ENCODE data around the gene GABBR1.
"Not testable (repeated sequence)": the region's sequence is repeated elsewhere in the genome, so short reads cannot be mapped to it uniquely, and the experiment has no call there.

GABBR1 gene

GRCh38 chr6:29632789-29633533 lies at the start of gene GABBR1:
Gene GABBR1, minus strand, starts transcription at chr6:29633183. Its CDS starts 798 bp downstream, at chr6:29632385.
- DNase-seq, result peak; percentile 70

- no peak for DNase-seq
Measured at GRCh38 chr6:29681811-29682210, 48.8 kb upstream of the GABBR1 start.

- DNase-seq, result no peak
Measured at GRCh38 chr6:29680904-29681303, 47.9 kb upstream of the GABBR1 start, which contains the start of gene ZFP57. Gene ZFP57, minus strand, starts transcription at chr6:29681152. Its CDS starts 4,149 bp downstream, at chr6:29677003.

- no peak for DNase-seq
Measured at GRCh38 chr6:29680416-29680815, 47.4 kb upstream of the GABBR1 start.

GRCh38 chr6:29679962-29680361 lies 47.0 kb upstream of the GABBR1 start:
- DNase-seq, result no peak

GRCh38 chr6:29678114-29678513 lies 45.1 kb upstream of the GABBR1 start:
- no peak for DNase-seq

- DNase-seq, result no peak
Measured at GRCh38 chr6:29676981-29677601, 44.1 kb upstream of the GABBR1 start.

- no peak for DNase-seq
Measured at GRCh38 chr6:29675561-29675960, 42.6 kb upstream of the GABBR1 start.

GRCh38 chr6:29674008-29674407 lies 41.0 kb upstream of the GABBR1 start:
- no peak for DNase-seq

- DNase-seq, result no peak
Measured at GRCh38 chr6:29673161-29673560, 40.2 kb upstream of the GABBR1 start.

- DNase-seq, result not testable (repeated sequence)
Measured at GRCh38 chr6:29672116-29672515, 39.1 kb upstream of the GABBR1 start.

GRCh38 chr6:29671026-29671425 lies 38.0 kb upstream of the GABBR1 start:
- no peak for DNase-seq

GRCh38 chr6:29667158-29667557 lies 34.2 kb upstream of the GABBR1 start:
- no peak for DNase-seq

- no peak for DNase-seq
Measured at GRCh38 chr6:29666826-29667130, 33.8 kb upstream of the GABBR1 start.

- no peak for DNase-seq
Measured at GRCh38 chr6:29665942-29666825, 33.2 kb upstream of the GABBR1 start.

- no peak for DNase-seq
Measured at GRCh38 chr6:29663300-29664042, 30.5 kb upstream of the GABBR1 start.

GRCh38 chr6:29661502-29662141 lies 28.6 kb upstream of the GABBR1 start:
- DNase-seq, result not testable (repeated sequence)

- no peak for DNase-seq
Measured at GRCh38 chr6:29661071-29661470, 28.1 kb upstream of the GABBR1 start.

- no peak for DNase-seq
Measured at GRCh38 chr6:29656798-29657197, 23.8 kb upstream of the GABBR1 start, which contains the start of gene MOG. Gene MOG, plus strand, starts transcription at chr6:29657092. Its CDS starts 118 bp downstream, at chr6:29657210.

- DNase-seq, result no peak
Measured at GRCh38 chr6:29656157-29656556, 23.2 kb upstream of the GABBR1 start.

- DNase-seq, result no peak
Measured at GRCh38 chr6:29655658-29656057, 22.7 kb upstream of the GABBR1 start.

GRCh38 chr6:29653452-29654038 lies 20.6 kb upstream of the GABBR1 start:
- peak; percentile 2 for DNase-seq
